ENCODE measurements around the gene KLF1.

DNA sequence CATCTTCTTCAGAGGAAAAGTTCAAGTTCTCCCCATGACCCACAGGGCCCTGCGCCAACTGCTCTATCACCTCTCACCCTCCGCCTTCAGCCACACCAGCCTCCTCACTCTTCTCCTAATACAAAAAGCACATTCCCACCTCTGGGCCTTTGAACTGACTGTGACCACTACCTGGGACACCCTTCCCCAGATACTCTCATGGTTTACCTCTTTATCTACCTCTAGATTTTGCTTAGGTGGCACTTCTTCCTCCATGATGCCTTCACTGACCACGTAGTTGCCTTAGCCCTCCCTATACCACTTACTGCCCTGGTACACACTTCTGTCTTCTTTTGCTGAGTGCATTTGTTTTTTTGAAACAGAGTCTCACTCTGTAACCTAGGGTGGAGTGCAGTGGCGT lies 36.0 kb upstream of the KLF1 start:
- TF ChIP-seq, protein P1, sequence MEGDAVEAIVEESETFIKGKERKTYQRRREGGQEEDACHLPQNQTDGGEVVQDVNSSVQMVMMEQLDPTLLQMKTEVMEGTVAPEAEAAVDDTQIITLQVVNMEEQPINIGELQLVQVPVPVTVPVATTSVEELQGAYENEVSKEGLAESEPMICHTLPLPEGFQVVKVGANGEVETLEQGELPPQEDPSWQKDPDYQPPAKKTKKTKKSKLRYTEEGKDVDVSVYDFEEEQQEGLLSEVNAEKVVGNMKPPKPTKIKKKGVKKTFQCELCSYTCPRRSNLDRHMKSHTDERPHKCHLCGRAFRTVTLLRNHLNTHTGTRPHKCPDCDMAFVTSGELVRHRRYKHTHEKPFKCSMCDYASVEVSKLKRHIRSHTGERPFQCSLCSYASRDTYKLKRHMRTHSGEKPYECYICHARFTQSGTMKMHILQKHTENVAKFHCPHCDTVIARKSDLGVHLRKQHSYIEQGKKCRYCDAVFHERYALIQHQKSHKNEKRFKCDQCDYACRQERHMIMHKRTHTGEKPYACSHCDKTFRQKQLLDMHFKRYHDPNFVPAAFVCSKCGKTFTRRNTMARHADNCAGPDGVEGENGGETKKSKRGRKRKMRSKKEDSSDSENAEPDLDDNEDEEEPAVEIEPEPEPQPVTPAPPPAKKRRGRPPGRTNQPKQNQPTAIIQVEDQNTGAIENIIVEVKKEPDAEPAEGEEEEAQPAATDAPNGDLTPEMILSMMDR (IDR thresholded peaks at IDR 0.05): no peak
- TF ChIP-seq POLR2AphosphoS5 (IDR thresholded peaks at IDR 0.05): no peak

Measured in upper lobe of left lung (tissue), 4 donors.